GM13976 (cell line): ENCODE results near the gene TCEANC.

Experiments
- DNase-seq: peaks from one replicate; pipeline ENCODE4 v3.0.0; 2012; ENCODE audit warnings: low spot score
- in situ Hi-C: fragments of 300-500 bp; cut with MboI; formaldehyde crosslinking; loops from one replicate; pipeline ENCODE4 v1.12.0; 2022; ENCODE audit warnings: low sequenced_read_pairs, mixed read lengths, inconsistent platforms; ENCODE audit not compliant: unreplicated experiment
- TF ChIP-seq, protein P1 (sequence below): IDR thresholded peaks from 2 replicates; pipeline ENCODE4 v1.5.1; 2012; ENCODE audit warnings: borderline replicate concordance, mild to moderate bottlenecking; ENCODE audit not compliant: insufficient read depth; ENCODE audit errors: extremely low read depth, missing control alignments, control extremely low read depth

Gene TCEANC

GRCh38 chrX:13699183-13699826, 46.4 kb downstream of the TCEANC start:
- DNase-seq: peak; percentile 50
- TF ChIP-seq, protein P1, sequence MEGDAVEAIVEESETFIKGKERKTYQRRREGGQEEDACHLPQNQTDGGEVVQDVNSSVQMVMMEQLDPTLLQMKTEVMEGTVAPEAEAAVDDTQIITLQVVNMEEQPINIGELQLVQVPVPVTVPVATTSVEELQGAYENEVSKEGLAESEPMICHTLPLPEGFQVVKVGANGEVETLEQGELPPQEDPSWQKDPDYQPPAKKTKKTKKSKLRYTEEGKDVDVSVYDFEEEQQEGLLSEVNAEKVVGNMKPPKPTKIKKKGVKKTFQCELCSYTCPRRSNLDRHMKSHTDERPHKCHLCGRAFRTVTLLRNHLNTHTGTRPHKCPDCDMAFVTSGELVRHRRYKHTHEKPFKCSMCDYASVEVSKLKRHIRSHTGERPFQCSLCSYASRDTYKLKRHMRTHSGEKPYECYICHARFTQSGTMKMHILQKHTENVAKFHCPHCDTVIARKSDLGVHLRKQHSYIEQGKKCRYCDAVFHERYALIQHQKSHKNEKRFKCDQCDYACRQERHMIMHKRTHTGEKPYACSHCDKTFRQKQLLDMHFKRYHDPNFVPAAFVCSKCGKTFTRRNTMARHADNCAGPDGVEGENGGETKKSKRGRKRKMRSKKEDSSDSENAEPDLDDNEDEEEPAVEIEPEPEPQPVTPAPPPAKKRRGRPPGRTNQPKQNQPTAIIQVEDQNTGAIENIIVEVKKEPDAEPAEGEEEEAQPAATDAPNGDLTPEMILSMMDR: no peak
- in situ Hi-C loops: no loop called here

DNA sequence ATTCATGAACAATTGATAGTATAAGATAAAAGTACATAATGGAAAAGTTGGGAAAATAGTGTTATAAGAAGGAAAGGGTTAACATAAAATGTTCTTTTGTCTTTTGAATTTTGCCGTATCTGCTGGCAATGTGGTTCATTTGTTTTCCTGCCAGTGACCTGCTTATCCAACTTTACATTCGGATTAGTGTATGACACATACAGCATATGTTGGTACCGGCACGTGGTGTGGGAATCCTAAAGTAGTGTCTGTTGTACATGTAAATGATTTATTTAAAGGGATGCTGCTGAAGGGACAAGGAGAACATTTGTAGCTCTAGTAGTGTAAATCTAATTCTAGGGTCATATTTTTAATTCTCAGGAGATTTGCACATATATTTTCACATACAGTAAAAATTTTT, 47.4 kb downstream of the TCEANC start:
- TF ChIP-seq, protein P1: no peak
- in situ Hi-C loops: no loop called here
- DNase-seq: no peak

GRCh38 chrX:13702111-13702789, 49.3 kb downstream of the TCEANC start:
- DNase-seq: no peak
- in situ Hi-C loops: no loop called here
- TF ChIP-seq, protein P1: no peak

- TF ChIP-seq, protein P1: no peak
- in situ Hi-C loops: no loop called here
- no peak for DNase-seq
Observed at GRCh38 chrX:13703135-13703534, 50.2 kb downstream of the TCEANC start.

DNA sequence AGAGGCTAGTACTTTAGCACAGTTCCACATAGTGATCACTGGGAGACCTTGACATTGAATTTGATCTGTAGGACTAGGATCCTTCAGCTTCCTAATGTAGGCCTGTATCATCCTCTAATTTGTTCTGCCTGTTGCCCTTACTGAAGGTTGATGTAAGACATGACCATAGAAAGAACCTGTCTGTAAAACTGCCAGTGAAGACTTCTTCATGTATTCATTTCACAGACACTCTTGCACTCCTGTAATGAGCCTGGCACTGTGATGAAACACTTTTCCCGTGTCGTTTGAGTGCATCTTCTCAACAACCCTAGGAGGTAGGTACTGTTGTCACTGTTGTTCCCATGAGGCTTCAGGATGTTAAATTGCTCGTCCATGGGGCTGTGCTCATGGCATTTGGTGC, 50.6 kb downstream of the TCEANC start:
- TF ChIP-seq, protein P1: no peak
- in situ Hi-C loops: no loop called here

DNA sequence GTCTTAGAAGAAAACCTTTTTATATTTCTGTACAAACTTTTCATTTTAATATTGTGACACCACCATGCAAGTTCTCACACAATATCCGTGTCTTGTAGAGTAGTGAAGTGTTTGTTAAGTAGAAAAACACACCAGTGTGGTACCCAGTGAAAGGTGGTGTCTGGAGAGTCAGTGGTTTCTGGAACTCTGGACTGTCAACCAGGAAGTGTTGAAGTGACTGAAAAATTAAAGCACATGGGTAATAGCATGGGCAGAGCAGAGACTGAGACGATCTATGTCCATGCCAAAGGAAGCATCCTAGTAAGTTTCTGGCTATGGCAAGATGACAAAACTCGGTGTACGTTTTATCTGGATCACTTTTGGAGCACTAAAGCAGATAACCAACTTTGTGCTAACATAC, 58.2 kb downstream of the TCEANC start:
- in situ Hi-C loops: no loop called here
- DNase-seq: no peak
- TF ChIP-seq, protein P1: no peak

More for the DNA sequence above, 50.6 kb downstream of the TCEANC start:
- DNase-seq: no peak
